HL-60 (cell line): Measurements from ENCODE around the gene FGF4.

ENCODE experiments used
- CTCF ChIP-seq: IDR thresholded peaks from one replicate; pipeline ENCODE4 v1.5.1; 2011; ENCODE audit warnings: low read length, control low read depth, inconsistent platforms; ENCODE audit not compliant: insufficient read depth
- GABPA ChIP-seq: IDR thresholded peaks from 2 replicates; pipeline ENCODE4 v1.6.1; 2012; ENCODE audit warnings: low read depth
- POLR2AphosphoS5 ChIP-seq: IDR thresholded peaks from 2 replicates; pipeline ENCODE4 v1.6.1; 2012; ENCODE audit warnings: low read depth
- REST ChIP-seq: IDR thresholded peaks from 2 replicates; pipeline ENCODE4 v1.6.1; 2012; ENCODE audit warnings: low read depth; ENCODE audit not compliant: insufficient replicate concordance
- SPI1 ChIP-seq: IDR thresholded peaks from 2 replicates; pipeline ENCODE4 v1.6.1; 2012; ENCODE audit warnings: low read depth, mild to moderate bottlenecking, borderline replicate concordance

GRCh38 chr11:69816671-69817070 lies 41.5 kb upstream of the FGF4 start:
- TF ChIP-seq CTCF = no peak
- no peak for TF ChIP-seq REST
- TF ChIP-seq POLR2AphosphoS5 = no peak
- TF ChIP-seq SPI1 = no peak
- no peak for TF ChIP-seq GABPA
